ENCODE results near the gene UGT1A7.
"Not testable (repeated sequence)": the region's sequence is repeated elsewhere in the genome, so short reads cannot be mapped to it uniquely, and the experiment has no call there.

The UGT1A7 gene

GRCh38 chr2:233712611-233713261, 31.0 kb downstream of the UGT1A7 start, which contains the start of gene UGT1A5:
UGT1A5 (plus strand) TSS chr2:233712907; CDS start chr2:233712992, 85 bp downstream.
- DNase-seq (ENCODE audit: low spot score) = no peak

GRCh38 chr2:233713262-233713615, 31.5 kb downstream of the UGT1A7 start:
- no peak for DNase-seq (ENCODE audit: low spot score)

GRCh38 chr2:233714121-233714520, 32.4 kb downstream of the UGT1A7 start:
- no peak for DNase-seq (ENCODE audit: low spot score)

- DNase-seq (ENCODE audit: low spot score) = no peak
Measured at GRCh38 chr2:233718552-233718951, 36.9 kb downstream of the UGT1A7 start, which contains the start of gene UGT1A4. UGT1A4 (plus strand) TSS chr2:233718736; CDS start chr2:233718821, 85 bp downstream.

DNA sequence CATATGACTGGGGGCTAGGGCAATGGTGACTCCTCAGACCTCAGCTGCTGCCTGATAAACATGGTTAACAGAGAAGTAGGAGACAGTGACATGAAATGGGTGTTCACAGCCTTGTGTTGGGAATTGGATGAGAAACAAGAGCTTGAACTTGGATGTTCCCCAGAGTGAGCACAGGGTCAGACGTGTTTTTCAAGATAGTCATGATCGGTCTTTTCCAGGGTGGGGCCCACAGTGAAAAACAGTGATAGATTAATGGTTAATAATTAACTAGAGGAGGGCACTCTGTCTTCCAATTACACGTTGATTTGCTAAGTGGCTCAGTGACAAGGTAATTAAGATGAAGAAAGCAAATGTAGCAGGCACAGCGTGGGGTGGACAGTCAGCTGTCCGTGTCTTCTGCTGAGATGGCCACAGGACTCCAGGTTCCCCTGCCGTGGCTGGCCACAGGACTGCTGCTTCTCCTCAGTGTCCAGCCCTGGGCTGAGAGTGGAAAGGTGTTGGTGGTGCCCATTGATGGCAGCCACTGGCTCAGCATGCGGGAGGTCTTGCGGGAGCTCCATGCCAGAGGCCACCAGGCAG, 47.1 kb downstream of the UGT1A7 start, which contains the start of gene UGT1A3:
TSS of gene UGT1A3 (plus strand) at position 320 of the 579 bp plus-strand sequence. CDS start at position 405, 85 bp downstream.
- DNase-seq (ENCODE audit: low spot score) = no peak

GRCh38 chr2:233736868-233737653, 55.4 kb downstream of the UGT1A7 start:
- DNase-seq (ENCODE audit: low spot score) = not testable (repeated sequence)

DNA sequence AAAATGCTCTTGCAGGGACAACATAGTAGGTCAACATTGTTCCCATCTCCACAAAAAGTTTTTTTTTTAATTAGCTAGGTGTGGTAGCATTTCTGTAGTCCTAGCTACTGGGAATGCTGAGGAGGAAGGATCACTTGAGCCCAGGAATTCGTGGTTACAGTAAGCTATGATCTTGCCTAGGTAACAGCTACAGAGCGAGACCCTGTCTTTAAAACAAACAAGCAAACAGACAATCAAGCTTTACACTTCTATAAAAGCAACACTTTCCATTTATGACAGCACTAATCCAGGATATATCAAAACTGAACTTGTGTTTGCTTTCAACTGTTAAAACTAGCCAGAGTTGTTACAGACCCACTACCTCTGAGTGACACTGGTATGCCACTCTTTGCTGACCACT, 59.2 kb downstream of the UGT1A7 start:
- no peak for DNase-seq (ENCODE audit: low spot score)

- DNase-seq (ENCODE audit: low spot score) = no peak
Measured at GRCh38 chr2:233743464-233744259, 62.0 kb downstream of the UGT1A7 start.

DNA sequence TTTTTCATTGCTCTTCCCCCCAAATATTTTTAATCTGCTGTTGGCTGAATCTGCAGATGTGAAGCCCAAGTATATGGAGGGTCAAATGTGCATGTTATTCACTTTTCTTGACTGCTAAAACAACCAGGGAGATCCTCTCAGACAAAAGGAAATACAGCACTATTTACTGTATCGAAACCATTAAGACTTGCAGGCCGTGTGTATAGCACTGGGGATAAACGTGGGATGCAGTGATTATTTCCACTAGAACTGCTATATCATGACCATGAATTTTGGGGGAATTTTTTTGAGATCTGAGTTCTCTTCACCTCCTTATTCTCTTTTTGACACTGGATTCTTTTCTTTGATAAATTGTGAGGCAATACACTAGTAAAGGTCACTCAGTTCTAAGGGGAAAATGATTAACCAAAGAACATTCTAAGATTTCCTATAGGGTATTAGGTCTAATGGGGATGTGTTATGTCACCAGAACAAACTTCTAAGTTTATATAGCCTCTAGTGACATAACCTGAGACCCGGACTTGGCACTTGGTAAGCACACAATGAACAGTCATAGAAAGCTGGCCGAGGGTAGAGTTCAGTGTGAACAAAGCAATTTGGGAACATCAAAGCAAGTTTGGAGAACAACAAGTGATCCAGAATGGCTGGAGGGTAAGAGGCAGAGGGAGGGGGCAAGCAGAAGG, 63.5 kb downstream of the UGT1A7 start:
- DNase-seq (ENCODE audit: low spot score) = no peak

GRCh38 chr2:233745838-233746237, 64.1 kb downstream of the UGT1A7 start:
- DNase-seq (ENCODE audit: low spot score) = not testable (repeated sequence)

DNA sequence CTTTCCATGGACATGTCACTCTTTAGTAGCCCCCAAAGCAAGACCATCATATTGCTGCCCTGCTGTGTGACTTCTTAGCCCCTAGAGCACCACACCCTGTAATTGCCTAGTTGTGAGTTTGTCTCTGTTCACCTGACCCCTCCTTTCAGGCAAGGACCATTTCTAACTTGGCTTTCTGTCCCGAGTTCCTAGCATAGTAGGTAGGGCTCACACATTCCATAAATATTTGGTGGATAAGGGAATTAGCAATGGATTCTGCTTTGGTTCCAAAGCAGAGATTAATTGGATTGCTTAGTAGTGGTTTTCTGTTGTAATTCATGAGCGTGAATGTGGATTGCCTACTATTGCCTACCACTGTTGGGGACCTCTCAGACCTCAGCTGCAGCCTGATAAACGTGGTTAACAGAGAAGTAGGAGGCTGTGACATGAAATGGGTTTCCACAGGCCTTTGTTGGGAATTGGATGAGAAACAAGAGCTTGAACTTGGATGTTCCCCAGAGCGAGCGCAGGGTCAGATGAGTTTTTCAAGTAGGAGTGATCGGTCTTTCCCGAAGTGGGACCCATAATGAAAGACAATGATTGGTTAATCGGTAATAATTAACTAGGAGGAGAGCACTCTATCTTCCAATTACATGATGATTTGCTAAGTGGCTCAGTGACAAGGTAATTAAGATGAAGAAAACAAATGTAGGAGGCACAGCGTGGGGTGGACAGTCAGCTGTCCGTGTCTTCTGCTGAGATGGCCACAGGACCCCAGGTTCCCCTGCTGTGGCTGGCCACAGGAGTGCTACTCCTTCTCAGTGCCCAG, 65.0 kb downstream of the UGT1A7 start:
- DNase-seq (ENCODE audit: low spot score) = no peak

DNA sequence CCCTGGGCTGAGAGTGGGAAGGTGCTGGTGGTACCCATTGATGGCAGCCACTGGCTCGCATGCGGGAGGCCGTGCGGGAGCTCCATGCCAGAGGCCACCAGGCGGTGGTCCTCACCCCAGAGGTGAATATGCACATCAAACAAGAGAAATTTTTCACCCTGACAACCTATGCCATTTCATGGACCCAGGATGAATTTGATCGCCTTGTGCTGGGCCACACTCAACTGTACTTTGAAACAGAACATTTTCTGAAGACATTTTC, 65.5 kb downstream of the UGT1A7 start:
- no peak for DNase-seq (ENCODE audit: low spot score)

DNA sequence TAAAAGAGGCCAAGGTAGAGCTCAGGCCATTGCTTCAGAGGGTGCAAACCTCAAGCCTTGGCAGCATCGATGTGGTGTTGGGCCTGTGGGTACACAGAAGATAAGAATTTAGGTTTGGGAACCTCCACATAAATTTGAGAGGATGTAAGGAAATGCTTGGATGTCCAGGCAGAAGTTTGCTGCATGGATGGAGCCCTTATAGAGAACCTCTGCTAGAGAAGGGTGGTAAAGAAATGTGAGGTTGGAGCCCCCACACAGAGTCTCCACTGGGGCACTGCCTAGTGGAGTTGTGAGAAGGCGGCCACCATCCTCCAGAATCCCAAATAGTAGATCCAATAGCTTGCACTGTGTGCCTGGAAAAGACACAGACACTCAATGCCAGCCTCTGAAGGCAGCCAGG, 69.0 kb downstream of the UGT1A7 start:
- not testable (repeated sequence) for DNase-seq (ENCODE audit: low spot score)

- DNase-seq (ENCODE audit: low spot score) = not testable (repeated sequence)
Measured at GRCh38 chr2:233751212-233752009, 69.7 kb downstream of the UGT1A7 start.

DNA sequence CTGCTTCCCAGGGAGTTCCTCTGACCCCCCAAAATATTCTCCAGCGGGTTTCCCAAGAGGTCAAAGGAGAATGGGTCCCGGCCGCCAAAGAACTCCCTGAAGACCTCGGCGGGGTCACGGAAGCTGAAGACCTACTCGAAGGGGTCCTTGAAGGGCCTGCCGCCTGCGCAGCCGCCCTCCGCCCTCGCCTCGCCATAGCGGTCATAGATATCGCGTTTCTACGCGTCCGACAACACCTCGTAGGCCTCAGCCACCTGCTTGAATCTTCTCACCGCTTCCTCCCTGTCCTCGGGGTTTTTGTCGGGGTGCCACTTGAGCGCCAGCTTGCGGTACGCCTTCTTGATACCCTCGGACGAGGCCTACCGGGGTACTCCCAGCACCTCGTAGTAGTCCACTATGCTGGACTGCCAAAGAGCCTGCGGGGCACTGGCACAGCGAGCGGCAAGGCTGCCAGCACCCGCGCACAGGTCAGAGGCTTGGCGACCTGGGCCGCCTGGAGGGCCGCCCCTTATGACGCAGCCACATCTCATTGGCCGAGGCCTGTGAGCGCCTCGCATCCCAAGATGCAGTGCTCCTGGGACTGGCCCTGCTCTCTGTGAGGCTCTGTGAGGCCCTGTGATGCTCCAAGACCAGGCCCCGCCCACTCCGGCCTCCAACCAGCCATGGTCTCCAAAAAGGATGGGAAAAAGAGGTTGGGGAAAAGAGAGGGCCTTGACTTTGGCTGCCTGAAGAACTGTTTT, 73.3 kb downstream of the UGT1A7 start:
- no peak for DNase-seq (ENCODE audit: low spot score)

GRCh38 chr2:233756429-233757081, 74.9 kb downstream of the UGT1A7 start:
- DNase-seq (ENCODE audit: low spot score) = no peak

- no peak for DNase-seq (ENCODE audit: low spot score)
Measured at GRCh38 chr2:233758141-233758540, 76.4 kb downstream of the UGT1A7 start.

DNA sequence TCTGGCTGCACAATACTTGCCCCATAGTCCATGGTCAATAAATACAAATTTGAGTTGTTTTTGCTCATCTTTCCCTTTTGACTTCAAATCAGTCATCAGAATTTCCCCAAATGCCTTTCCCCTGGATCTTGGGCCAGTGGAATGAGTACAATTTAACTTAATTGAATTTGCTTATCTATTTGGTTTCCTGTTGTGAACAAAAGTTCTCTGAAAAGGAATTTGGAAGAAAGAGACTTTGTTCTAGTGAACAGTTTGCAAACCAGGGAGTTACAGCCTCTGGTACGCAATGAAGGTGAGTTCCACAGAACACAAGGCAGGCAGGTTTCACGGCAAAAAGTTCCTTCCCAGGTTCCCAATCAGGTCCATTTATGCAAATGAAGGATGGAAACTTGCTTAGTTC, 77.1 kb downstream of the UGT1A7 start:
- DNase-seq (ENCODE audit: low spot score) = no peak

DNA sequence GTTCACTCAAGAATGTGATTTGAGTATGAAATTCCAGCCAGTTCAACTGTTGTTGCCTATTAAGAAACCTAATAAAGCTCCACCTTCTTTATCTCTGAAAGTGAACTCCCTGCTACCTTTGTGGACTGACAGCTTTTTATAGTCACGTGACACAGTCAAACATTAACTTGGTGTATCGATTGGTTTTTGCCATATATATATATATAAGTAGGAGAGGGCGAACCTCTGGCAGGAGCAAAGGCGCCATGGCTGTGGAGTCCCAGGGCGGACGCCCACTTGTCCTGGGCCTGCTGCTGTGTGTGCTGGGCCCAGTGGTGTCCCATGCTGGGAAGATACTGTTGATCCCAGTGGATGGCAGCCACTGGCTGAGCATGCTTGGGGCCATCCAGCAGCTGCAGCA, 78.3 kb downstream of the UGT1A7 start, which contains the start of gene UGT1A1:
TSS of gene UGT1A1 (plus strand) at position 228 of the 400 bp plus-strand sequence. CDS start at position 246, 18 bp downstream.
- no peak for DNase-seq (ENCODE audit: low spot score)
